ENCODE data around the gene C2CD2.

- TF ChIP-seq CTCF (IDR thresholded peaks at IDR 0.05; ENCODE audit: insufficient read depth, low read length) = no peak
- TF ChIP-seq POLR2AphosphoS5 (IDR thresholded peaks at IDR 0.05; ENCODE audit: low read depth) = no peak
- TF ChIP-seq REST (IDR thresholded peaks at IDR 0.05; ENCODE audit: insufficient replicate concordance, low read depth) = no peak
- TF ChIP-seq GABPA (IDR thresholded peaks at IDR 0.05; ENCODE audit: low read depth) = no peak
- TF ChIP-seq SPI1 (IDR thresholded peaks at IDR 0.05; ENCODE audit: borderline replicate concordance, low read depth) = no peak
These were observed 39.5 kb downstream of the C2CD2 start for GRCh38 chr21:41914358-41914757.
